Gastrocnemius medialis (tissue), 4 donors: Measurements from ENCODE around the gene GRIN2C. TPM values are rescaled to one million over a fixed set of nuclear protein-coding genes. Genes with fewer than 3 reads are reported as not detected.

Source experiments
- ATAC-seq, 2 donors: fragments of 150-250 bp; one replicate each; pipeline ENCODE4 v1.9.1; 2016
- DNase-seq, 2 donors: peaks; one replicate each; pipeline ENCODE4 v3.0.0-alpha.2; 2019
- H3K27ac ChIP-seq, 4 donors: fragments of 200-600 bp; sonication (generic); 1 replicate in 1 of 4; 2 replicates in 3 of 4; pipeline ENCODE4 v1.5.1; 2016 to 2018; ENCODE audit warnings: mild to moderate bottlenecking in 2 of 4, moderate library complexity in 1 of 4
- H3K27me3 ChIP-seq, 3 donors: fragments of 200-600 bp; sonication (generic) in 2 of 3; 1 replicate in 1 of 3; 2 replicates in 2 of 3; pipeline versions ENCODE4 v1.5.1 to v1.6.0; 2016 to 2019; ENCODE audit warnings: mild to moderate bottlenecking in 1 of 3, moderate library complexity in 1 of 3
- H3K36me3 ChIP-seq, 2 donors: fragments of 200-600 bp; sonication (generic) in 1 of 2; one replicate each; pipeline ENCODE4 v1.5.1; 2017 to 2018
- H3K4me1 ChIP-seq, 2 donors: fragments of 200-600 bp; sonication (generic) in 1 of 2; one replicate each; pipeline ENCODE4 v1.5.1; 2016 to 2017; ENCODE audit warnings: mild to moderate bottlenecking in 2 of 2
- H3K4me3 ChIP-seq, 4 donors: fragments of 200-600 bp; sonication (generic) in 3 of 4; 1 replicate in 1 of 4; 2 replicates in 3 of 4; pipeline ENCODE4 v1.5.1; 2016 to 2019; ENCODE audit warnings: mild to moderate bottlenecking in 2 of 4
- H3K9me3 ChIP-seq, 3 donors: fragments of 200-600 bp; sonication (generic) in 2 of 3; 1 replicate in 1 of 3; 2 replicates in 2 of 3; pipeline ENCODE4 v1.5.1; 2016 to 2019
- CTCF ChIP-seq, 5 experiments: fragments of 450-650 bp in 3 of 5; fragments of 200-600 bp in 2 of 5; sonication (generic) in 2 of 5; IDR thresholded peaks in 4 of 5; conservative IDR thresholded peaks in 1 of 5; 1 replicate in 4 of 5; 2 replicates in 1 of 5; pipeline ENCODE4 v1.5.1; 2016 to 2019; ENCODE audit warnings: antibody characterized with exemption in 5 of 5, mild to moderate bottlenecking in 3 of 5, moderate library complexity in 3 of 5
- POLR2A ChIP-seq, 2 donors: fragments of 450-650 bp; IDR thresholded peaks; one replicate each; pipeline ENCODE4 v1.6.1; 2017; ENCODE audit warnings: antibody characterized with exemption in 2 of 2, mild to moderate bottlenecking in 2 of 2, moderate library complexity in 2 of 2
- in situ Hi-C, 4 donors: fragments of 200-750 bp; cut with MboI; loops; one replicate each; pipeline versions ENCODE4 v1.15.0 to v1.8.0; 2017; ENCODE audit warnings: low sequenced_read_pairs in 4 of 4
- intact Hi-C: fragments of 100-400 bp; cut with DNase I; formaldehyde crosslinking; loops from one replicate; pipeline ENCODE4 v1.15.1; 2023; ENCODE audit warnings: low total_unique reads
- total RNA-seq, 4 donors: library from RNA; depleted of rRNA; stranded (reverse); fragments of >200 nt; gene quantifications; one replicate each; pipeline versions ENCODE4 v1.1.0 to v1.2.3, GENCODE V29; 2016

Gene GRIN2C
- total RNA-seq, 4 donors from 2014 or later = 1.2 to 1.5 TPM; not detected in 2

DNA sequence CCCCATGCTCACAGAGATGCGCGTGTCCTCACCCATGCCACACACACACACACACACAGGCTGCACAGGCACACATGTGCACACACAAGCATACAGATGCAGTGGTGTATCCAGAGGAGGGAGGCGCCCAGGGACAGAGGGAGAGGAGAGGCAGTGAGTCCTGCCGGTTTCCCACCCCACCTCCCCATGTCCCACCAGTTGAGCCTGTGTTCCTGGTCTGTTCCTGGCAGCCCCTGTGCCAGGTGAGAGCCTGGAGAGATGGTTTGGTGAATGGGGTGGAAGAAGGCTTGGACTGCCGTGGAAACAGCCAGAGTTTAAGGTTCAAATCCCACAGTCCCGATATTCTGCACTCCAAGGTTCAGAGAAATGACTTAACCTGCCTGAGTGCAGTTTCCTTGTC, 44.0 kb upstream of the GRIN2C start:
- TF ChIP-seq CTCF (IDR thresholded peaks at IDR 0.05 in 4 of 5, conservative IDR thresholded peaks at IDR 0.05 in 1 of 5) (no peak), POLR2A (IDR thresholded peaks at IDR 0.05) (no peak)
- DNase-seq = no peak
- no peaks in the 10 kb centered on the region for H3K4me1 ChIP-seq
- H3K9me3 ChIP-seq = no peaks in the 10 kb centered on the region
- H3K27me3 ChIP-seq = peaks cover 14 to 20% (median 17%) of the 10 kb centered on the region in 3 donors
- no peak overlapping the region for H3K4me3 ChIP-seq
- H3K36me3 ChIP-seq = no peaks in the 10 kb centered on the region
- no peak overlapping the region for H3K27ac ChIP-seq
- no peak for ATAC-seq
- intact Hi-C loops = no loop called here
- in situ Hi-C loops = no loop called here

DNA sequence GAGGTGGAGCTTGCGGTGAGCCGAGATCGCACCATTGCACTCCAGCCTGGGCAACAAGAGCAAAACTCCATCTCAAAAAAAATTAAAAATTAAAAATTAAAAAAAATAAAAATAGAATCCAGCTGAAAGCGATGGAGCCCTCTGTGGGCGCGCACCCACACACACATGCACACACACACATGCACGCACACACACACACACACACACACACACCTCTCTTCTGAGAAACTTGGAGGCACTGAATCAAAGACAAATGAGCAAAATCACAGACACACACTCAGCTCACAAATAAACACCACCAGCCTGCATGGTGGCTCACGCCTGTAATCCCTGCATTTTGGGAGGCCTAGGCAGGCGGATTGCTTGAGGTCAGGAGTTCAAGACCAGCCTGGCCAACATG, 43.3 kb upstream of the GRIN2C start:
- intact Hi-C loops (no loop called here), in situ Hi-C loops (no loop called here)
- no peak for TF ChIP-seq POLR2A (IDR thresholded peaks at IDR 0.05)
- TF ChIP-seq CTCF (IDR thresholded peaks at IDR 0.05 in 4 of 5, conservative IDR thresholded peaks at IDR 0.05 in 1 of 5) = no peak

GRCh38 chr17:74901353-74902135, 41.9 kb upstream of the GRIN2C start:
- in situ Hi-C loops = no loop called here
- Histone ChIP-seq H3K27ac (no peak overlapping the region), H3K4me3 (no peak overlapping the region), H3K4me1 (no peaks in the 10 kb centered on the region), H3K9me3 (no peaks in the 10 kb centered on the region), H3K27me3 (peaks cover 14 to 20% (median 20%) of the 10 kb centered on the region in 3 donors), H3K36me3 (no peaks in the 10 kb centered on the region)
- no peak for TF ChIP-seq POLR2A (IDR thresholded peaks at IDR 0.05)
- no peak for TF ChIP-seq CTCF (IDR thresholded peaks at IDR 0.05 in 4 of 5, conservative IDR thresholded peaks at IDR 0.05 in 1 of 5)
- intact Hi-C loops = no loop called here
- no peak for DNase-seq
- ATAC-seq = no peak

More for the DNA sequence above, 43.3 kb upstream of the GRIN2C start:
- H3K9me3 ChIP-seq = no peaks in the 10 kb centered on the region
- ATAC-seq (no peak), DNase-seq (no peak)
- no peak overlapping the region for H3K27ac ChIP-seq
- H3K27me3 ChIP-seq = peaks cover 14 to 20% (median 17%) of the 10 kb centered on the region in 3 donors
- no peak overlapping the region for H3K4me3 ChIP-seq
- H3K4me1 ChIP-seq = no peaks in the 10 kb centered on the region
- no peaks in the 10 kb centered on the region for H3K36me3 ChIP-seq

GRCh38 chr17:74900208-74900607, 40.5 kb upstream of the GRIN2C start:
- Histone ChIP-seq H3K27me3 (peaks cover 16 to 25% (median 22%) of the 10 kb centered on the region in 3 donors), H3K9me3 (no peaks in the 10 kb centered on the region), H3K4me3 (no peak overlapping the region), H3K27ac (no peak overlapping the region), H3K4me1 (no peaks in the 10 kb centered on the region), H3K36me3 (no peaks in the 10 kb centered on the region)
- intact Hi-C loops (no loop called here), in situ Hi-C loops (no loop called here)
- no peak for DNase-seq
- no peak for TF ChIP-seq POLR2A (IDR thresholded peaks at IDR 0.05)
- no peak for TF ChIP-seq CTCF (IDR thresholded peaks at IDR 0.05 in 4 of 5, conservative IDR thresholded peaks at IDR 0.05 in 1 of 5)
- ATAC-seq = no peak
